Hepatocyte (in vitro differentiated cells): Measurements from ENCODE around the gene TAS2R1. TPM values are rescaled to one million over a fixed set of nuclear protein-coding genes. Genes with fewer than 3 reads are reported as not detected.
A peak's percentile ranks its signal among the peaks of the same experiment; 100 is the strongest.

Experiments
- DNase-seq: peaks from one replicate; pipeline ENCODE4 v3.0.0-alpha.2; 2016; ENCODE audit warnings: low spot score
- H2AFZ ChIP-seq: fragments of 200-600 bp; sonication (generic); 2 replicates; pipeline ENCODE4 v1.6.0; 2016; ENCODE audit warnings: antibody characterized with exemption, mild to moderate bottlenecking
- H3K27ac ChIP-seq: fragments of 200-600 bp; sonication (generic); 2 replicates; pipeline ENCODE4 v1.5.1; 2016; ENCODE audit warnings: mild to moderate bottlenecking
- H3K27me3 ChIP-seq: fragments of 200-600 bp; sonication (generic); 2 replicates; pipeline ENCODE4 v1.6.1; 2016
- H3K36me3 ChIP-seq: fragments of 200-600 bp; sonication (generic); replicated peaks from 2 replicates; pipeline ENCODE4 v1.5.1; 2016; ENCODE audit warnings: low read depth; ENCODE audit not compliant: insufficient read depth
- H3K4me1 ChIP-seq: fragments of 200-600 bp; sonication (generic); 2 replicates; pipeline ENCODE4 v1.5.1; 2016; ENCODE audit warnings: mild to moderate bottlenecking, moderate library complexity; ENCODE audit not compliant: insufficient read depth
- H3K4me2 ChIP-seq: fragments of 200-600 bp; sonication (generic); 2 replicates; pipeline ENCODE4 v1.6.0; 2016
- H3K4me3 ChIP-seq: fragments of 200-600 bp; sonication (generic); 2 replicates; pipeline ENCODE4 v1.5.1; 2016; ENCODE audit warnings: mild to moderate bottlenecking
- H3K79me2 ChIP-seq: fragments of 200-600 bp; sonication (generic); 2 replicates; pipeline ENCODE4 v1.6.0; 2017; ENCODE audit warnings: mild to moderate bottlenecking
- H3K9me2 ChIP-seq: fragments of 200-600 bp; sonication (generic); replicated peaks from 2 replicates; pipeline ENCODE4 v1.6.0; 2017; ENCODE audit warnings: mild to moderate bottlenecking; ENCODE audit not compliant: insufficient read depth
- H3K9me3 ChIP-seq: fragments of 200-600 bp; sonication (generic); 2 replicates; pipeline ENCODE4 v1.5.1; 2016; ENCODE audit warnings: low read depth, mild to moderate bottlenecking
- H4K20me1 ChIP-seq: fragments of 200-600 bp; sonication (generic); 2 replicates; pipeline ENCODE4 v1.6.0; 2016; ENCODE audit warnings: mild to moderate bottlenecking; ENCODE audit not compliant: insufficient read depth, poor library complexity, severe bottlenecking
- EZH2 ChIP-seq: fragments of 200-600 bp; sonication (generic); IDR thresholded peaks from 2 replicates; pipeline ENCODE4 v1.6.1; 2016; ENCODE audit warnings: antibody characterized with exemption, mild to moderate bottlenecking, borderline replicate concordance
- EZH2phosphoT487 ChIP-seq: fragments of 200-600 bp; sonication (generic); IDR thresholded peaks from one replicate; pipeline ENCODE4 v1.6.1; 2018; ENCODE audit warnings: antibody characterized with exemption, mild to moderate bottlenecking, low read depth, moderate library complexity; ENCODE audit not compliant: unreplicated experiment, severe bottlenecking
- WGBS: methylation state at CpG from one replicate; pipeline ENCODE4 v1.1.6; 2016; ENCODE audit warnings: low lambda C conversion rate; ENCODE audit errors: missing lambda C conversion rate; 5-methylcytosine and 5-hydroxymethylcytosine counted together
- polyA plus RNA-seq: library from polyadenylated mRNA; unstranded; fragments of >200 nt; fragmentation: Nextera tagmentation; extraction: Ambion mirVana; gene quantifications from 2 replicates; pipeline ENCODE4 v1.2.1, GENCODE V29; 2016
- total RNA-seq: library from RNA; depleted of rRNA; stranded (reverse); fragments of >200 nt; gene quantifications from 2 replicates; pipeline ENCODE4 v1.2.3, GENCODE V29; 2014
- TF ChIP-seq, protein P1 (sequence below): fragments of 200-600 bp; sonication (generic); IDR thresholded peaks from 2 replicates; pipeline ENCODE4 v1.5.1; 2016; ENCODE audit warnings: antibody characterized with exemption, mild to moderate bottlenecking; ENCODE audit not compliant: poor library complexity

The TAS2R1 gene
- total and polyA plus RNA-seq, 2 experiments from 2014 or later, result 1.0 TPM; not detected in 1

- H3K27me3 ChIP-seq, result no peaks in the 10 kb centered on the region
- H3K9me2 ChIP-seq, result no peaks in the 10 kb centered on the region
- peak; percentile 22 for DNase-seq
- no peaks in the 10 kb centered on the region for H3K79me2 ChIP-seq
- WGBS, result 41% methylated on average over 7 of the region's 7 CpGs
- TF ChIP-seq EZH2, result no peak
- no peak for TF ChIP-seq EZH2phosphoT487
- TF ChIP-seq, protein P1, sequence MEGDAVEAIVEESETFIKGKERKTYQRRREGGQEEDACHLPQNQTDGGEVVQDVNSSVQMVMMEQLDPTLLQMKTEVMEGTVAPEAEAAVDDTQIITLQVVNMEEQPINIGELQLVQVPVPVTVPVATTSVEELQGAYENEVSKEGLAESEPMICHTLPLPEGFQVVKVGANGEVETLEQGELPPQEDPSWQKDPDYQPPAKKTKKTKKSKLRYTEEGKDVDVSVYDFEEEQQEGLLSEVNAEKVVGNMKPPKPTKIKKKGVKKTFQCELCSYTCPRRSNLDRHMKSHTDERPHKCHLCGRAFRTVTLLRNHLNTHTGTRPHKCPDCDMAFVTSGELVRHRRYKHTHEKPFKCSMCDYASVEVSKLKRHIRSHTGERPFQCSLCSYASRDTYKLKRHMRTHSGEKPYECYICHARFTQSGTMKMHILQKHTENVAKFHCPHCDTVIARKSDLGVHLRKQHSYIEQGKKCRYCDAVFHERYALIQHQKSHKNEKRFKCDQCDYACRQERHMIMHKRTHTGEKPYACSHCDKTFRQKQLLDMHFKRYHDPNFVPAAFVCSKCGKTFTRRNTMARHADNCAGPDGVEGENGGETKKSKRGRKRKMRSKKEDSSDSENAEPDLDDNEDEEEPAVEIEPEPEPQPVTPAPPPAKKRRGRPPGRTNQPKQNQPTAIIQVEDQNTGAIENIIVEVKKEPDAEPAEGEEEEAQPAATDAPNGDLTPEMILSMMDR, result no peak
- H3K9me3 ChIP-seq, result no peaks in the 10 kb centered on the region
- H4K20me1 ChIP-seq, result no peaks in the 10 kb centered on the region
- H3K4me3 ChIP-seq, result no peak overlapping the region
- peak overlapping the region; percentile 63 for H3K27ac ChIP-seq
- H3K4me2 ChIP-seq, result no peak overlapping the region
- H2AFZ ChIP-seq, result no peak overlapping the region
- no peaks in the 10 kb centered on the region for H3K36me3 ChIP-seq
- peaks cover 3% of the 10 kb centered on the region for H3K4me1 ChIP-seq
Observed at GRCh38 chr5:9621379-9621903, 8.7 kb downstream of the TAS2R1 start.

DNA sequence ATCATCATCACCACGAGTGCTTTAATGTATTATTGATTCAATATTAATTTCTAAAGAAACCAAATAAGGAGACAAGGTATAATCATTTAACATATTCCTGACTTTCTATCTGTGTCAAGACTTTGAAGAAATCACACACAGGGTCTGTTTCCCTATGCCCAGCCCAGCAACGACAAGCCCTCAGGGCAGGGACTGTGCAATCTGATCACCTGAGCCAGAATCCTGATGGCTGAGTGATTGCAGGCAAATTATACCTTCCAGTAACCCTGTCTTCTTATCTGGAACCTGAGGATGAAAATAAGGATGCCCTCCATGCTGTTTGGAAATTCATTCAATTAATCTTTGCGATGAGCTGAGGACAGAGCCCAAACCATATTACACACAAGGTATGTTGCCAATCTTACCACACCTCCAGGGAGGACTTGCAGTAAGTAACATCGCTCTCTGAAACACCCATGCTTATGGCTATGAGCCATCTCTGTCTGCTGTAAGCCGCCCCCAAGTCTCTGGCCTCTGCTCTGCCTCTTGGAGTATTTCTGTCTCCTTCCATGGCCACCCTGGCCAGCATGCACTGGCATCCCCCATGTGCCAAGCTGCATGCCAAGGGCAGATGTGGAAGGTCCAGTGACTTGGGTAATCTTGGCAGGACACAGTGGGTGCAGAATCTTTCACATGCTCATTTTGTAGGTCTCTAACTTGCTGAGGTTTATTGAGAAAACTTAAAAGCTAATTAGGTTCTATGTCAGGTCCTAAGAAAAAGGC, 10.6 kb downstream of the TAS2R1 start:
- DNase-seq, result no peak
- Histone ChIP-seq H4K20me1 (no peaks in the 10 kb centered on the region), H3K27me3 (no peaks in the 10 kb centered on the region)

GRCh38 chr5:9617739-9618504, 12.2 kb downstream of the TAS2R1 start:
- TF ChIP-seq, protein P1, result no peak
- TF ChIP-seq EZH2 (no peak), EZH2phosphoT487 (no peak)
- Histone ChIP-seq H3K9me3 (no peaks in the 10 kb centered on the region), H3K4me1 (peaks cover 3% of the 10 kb centered on the region), H3K79me2 (no peaks in the 10 kb centered on the region), H3K4me3 (no peak overlapping the region), H3K4me2 (no peak overlapping the region), H4K20me1 (no peaks in the 10 kb centered on the region), H2AFZ (no peak overlapping the region), H3K36me3 (no peaks in the 10 kb centered on the region), H3K27ac (no peak overlapping the region), H3K9me2 (no peaks in the 10 kb centered on the region), H3K27me3 (no peaks in the 10 kb centered on the region)
- WGBS, result 60% methylated on average over 10 of the region's 10 CpGs
- no peak for DNase-seq

More for the DNA sequence above, 10.6 kb downstream of the TAS2R1 start:
- no peak overlapping the region for H3K27ac ChIP-seq
- no peaks in the 10 kb centered on the region for H3K9me3 ChIP-seq
- H3K9me2 ChIP-seq, result no peaks in the 10 kb centered on the region
- H3K4me1 ChIP-seq, result peaks cover 3% of the 10 kb centered on the region
- H3K36me3 ChIP-seq, result no peaks in the 10 kb centered on the region
- TF ChIP-seq, protein P1, result no peak
- TF ChIP-seq EZH2phosphoT487, result no peak
- no peak for TF ChIP-seq EZH2
- WGBS, result 66% methylated on average over 5 of the region's 5 CpGs
- no peak overlapping the region for H2AFZ ChIP-seq
- H3K79me2 ChIP-seq, result no peaks in the 10 kb centered on the region
- no peak overlapping the region for H3K4me3 ChIP-seq
- H3K4me2 ChIP-seq, result no peak overlapping the region
